GM19099 (cell line): ENCODE results near the gene ANKRD49.
A peak's percentile ranks its signal among the peaks of the same experiment; 100 is the strongest.

Source experiments
- POLR2A ChIP-seq: IDR thresholded peaks from 3 replicates; pipeline ENCODE4 v1.6.1; 2011; ENCODE audit warnings: low read depth; ENCODE audit not compliant: insufficient read length; ENCODE audit errors: extremely low read depth

The ANKRD49 gene

GRCh38 chr11:94526645-94527438, 33.1 kb downstream of the ANKRD49 start:
- TF ChIP-seq POLR2A: no peak

GRCh38 chr11:94528551-94528950, 34.8 kb downstream of the ANKRD49 start:
- no peak for TF ChIP-seq POLR2A

- no peak for TF ChIP-seq POLR2A
Measured at GRCh38 chr11:94532211-94532610, 38.4 kb downstream of the ANKRD49 start.

DNA sequence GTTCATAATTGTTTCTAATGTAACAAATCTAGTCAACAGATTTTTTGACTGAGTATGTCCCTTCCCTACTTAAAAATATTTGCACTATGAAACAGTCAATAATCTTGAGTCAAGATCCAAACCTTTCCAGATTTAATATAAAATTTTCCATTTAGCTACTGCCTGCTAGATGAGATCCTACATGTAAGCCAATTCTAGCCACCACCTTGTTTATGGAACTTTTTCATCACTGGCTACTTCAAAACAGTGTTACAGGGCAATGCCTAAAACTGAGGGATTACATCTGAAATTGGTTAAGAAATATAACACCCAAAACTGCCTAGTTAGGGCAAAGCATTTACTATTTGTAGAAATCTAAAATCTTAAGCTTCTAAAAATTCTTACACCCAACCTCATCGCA, 39.4 kb downstream of the ANKRD49 start:
- TF ChIP-seq POLR2A: no peak

- TF ChIP-seq POLR2A: no peak
Measured at GRCh38 chr11:94533696-94534630, 40.2 kb downstream of the ANKRD49 start.

DNA sequence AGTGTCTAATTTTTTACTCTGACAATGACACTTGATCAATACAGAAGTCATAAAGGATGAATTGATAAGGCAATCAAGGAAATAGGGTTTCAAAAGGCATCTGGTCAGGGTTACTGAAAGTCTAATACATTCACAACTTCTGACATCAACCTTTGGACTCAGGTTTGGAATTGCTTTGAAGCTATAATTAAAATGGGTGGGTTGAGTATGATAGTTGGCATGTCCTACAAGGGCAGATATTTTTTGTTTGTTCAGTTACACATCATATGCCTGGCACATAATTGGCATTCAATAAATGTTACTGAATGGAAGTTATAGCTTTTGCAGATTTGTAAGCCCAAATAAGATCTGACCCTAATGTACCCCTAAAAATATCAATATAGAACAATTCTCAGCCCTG, 42.6 kb downstream of the ANKRD49 start:
- no peak for TF ChIP-seq POLR2A

GRCh38 chr11:94537031-94537600, 43.3 kb downstream of the ANKRD49 start:
- TF ChIP-seq POLR2A: no peak

- no peak for TF ChIP-seq POLR2A
Measured at GRCh38 chr11:94539420-94539819, 45.6 kb downstream of the ANKRD49 start.

GRCh38 chr11:94543695-94544645, 50.2 kb downstream of the ANKRD49 start, which contains the start of gene FUT4:
Gene FUT4, plus strand, starts transcription at chr11:94543921. Its CDS starts 213 bp downstream, at chr11:94544134.
- TF ChIP-seq POLR2A: peak; percentile 76

DNA sequence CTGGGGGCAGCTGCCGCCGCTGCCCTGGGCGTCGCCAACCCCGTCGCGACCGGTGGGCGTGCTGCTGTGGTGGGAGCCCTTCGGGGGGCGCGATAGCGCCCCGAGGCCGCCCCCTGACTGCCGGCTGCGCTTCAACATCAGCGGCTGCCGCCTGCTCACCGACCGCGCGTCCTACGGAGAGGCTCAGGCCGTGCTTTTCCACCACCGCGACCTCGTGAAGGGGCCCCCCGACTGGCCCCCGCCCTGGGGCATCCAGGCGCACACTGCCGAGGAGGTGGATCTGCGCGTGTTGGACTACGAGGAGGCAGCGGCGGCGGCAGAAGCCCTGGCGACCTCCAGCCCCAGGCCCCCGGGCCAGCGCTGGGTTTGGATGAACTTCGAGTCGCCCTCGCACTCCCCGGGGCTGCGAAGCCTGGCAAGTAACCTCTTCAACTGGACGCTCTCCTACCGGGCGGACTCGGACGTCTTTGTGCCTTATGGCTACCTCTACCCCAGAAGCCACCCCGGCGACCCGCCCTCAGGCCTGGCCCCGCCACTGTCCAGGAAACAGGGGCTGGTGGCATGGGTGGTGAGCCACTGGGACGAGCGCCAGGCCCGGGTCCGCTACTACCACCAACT, 51.0 kb downstream of the ANKRD49 start:
- TF ChIP-seq POLR2A: no peak

DNA sequence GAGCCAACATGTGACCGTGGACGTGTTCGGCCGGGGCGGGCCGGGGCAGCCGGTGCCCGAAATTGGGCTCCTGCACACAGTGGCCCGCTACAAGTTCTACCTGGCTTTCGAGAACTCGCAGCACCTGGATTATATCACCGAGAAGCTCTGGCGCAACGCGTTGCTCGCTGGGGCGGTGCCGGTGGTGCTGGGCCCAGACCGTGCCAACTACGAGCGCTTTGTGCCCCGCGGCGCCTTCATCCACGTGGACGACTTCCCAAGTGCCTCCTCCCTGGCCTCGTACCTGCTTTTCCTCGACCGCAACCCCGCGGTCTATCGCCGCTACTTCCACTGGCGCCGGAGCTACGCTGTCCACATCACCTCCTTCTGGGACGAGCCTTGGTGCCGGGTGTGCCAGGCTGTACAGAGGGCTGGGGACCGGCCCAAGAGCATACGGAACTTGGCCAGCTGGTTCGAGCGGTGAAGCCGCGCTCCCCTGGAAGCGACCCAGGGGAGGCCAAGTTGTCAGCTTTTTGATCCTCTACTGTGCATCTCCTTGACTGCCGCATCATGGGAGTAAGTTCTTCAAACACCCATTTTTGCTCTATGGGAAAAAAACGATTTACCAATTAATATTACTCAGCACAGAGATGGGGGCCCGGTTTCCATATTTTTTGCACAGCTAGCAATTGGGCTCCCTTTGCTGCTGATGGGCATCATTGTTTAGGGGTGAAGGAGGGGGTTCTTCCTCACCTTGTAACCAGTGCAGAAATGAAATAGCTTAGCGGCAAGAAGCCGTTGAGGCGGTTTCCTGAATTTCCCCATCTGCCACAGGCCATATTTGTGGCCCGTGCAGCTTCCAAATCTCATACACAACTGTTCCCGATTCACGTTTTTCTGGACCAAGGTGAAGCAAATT, 51.7 kb downstream of the ANKRD49 start:
- no peak for TF ChIP-seq POLR2A

DNA sequence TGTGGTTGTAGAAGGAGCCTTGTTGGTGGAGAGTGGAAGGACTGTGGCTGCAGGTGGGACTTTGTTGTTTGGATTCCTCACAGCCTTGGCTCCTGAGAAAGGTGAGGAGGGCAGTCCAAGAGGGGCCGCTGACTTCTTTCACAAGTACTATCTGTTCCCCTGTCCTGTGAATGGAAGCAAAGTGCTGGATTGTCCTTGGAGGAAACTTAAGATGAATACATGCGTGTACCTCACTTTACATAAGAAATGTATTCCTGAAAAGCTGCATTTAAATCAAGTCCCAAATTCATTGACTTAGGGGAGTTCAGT, 52.3 kb downstream of the ANKRD49 start:
- TF ChIP-seq POLR2A: no peak

GRCh38 chr11:94546886-94547285, 53.1 kb downstream of the ANKRD49 start:
- TF ChIP-seq POLR2A: no peak
